ENCODE data around the gene PTH1R. TPM values are rescaled to one million over a fixed set of nuclear protein-coding genes. Genes with fewer than 3 reads are reported as not detected.

The PTH1R gene
- total RNA-seq, 1 donor from 2014 or later = 5.7 TPM

DNA sequence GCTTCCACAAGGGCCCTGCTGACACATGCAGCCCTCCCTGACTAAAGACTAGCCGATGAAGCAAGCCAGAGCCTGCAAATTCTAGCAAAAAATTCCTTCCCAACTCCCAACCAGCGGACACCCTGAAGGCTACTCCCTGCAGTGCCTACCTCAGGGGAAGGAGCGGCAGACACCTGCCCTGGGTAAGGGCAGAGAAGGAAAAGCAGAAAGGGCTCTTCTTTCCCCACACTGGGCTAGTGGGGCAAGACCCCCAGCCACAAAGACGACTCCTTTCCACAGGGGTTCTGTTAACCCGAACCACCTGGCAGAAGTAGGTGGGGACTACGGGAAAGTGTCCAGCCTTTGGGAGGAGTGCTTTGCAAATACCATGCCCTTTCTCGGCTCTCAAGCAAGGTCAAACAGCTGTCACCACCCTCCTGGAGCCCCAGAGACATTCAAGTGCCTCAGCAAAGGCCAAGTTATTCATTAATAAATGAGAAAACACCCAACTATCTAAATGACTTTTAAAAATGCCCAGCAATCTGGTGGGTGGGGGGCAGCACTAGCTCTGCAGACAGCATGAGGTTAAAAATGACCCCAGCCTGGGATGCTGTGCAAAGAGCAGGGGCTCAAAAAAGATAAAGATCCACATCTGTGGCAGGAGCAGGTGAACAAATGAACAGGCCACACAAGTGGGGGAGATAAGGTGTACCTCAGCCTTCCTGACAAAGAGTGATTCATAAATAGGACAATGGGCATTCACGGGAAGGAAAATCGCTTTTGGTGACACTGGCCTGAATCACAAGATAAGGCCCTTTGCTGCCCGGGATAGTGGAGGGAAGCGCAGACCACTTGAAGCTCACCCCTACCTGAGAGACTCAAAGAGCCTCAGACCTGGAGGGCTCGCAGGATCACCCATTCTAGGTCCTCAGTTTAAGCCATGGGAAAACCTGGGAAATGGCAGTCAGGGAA, 66.0 kb downstream of the PTH1R start:
- no peak for DNase-seq (ENCODE audit: low read depth)

DNA sequence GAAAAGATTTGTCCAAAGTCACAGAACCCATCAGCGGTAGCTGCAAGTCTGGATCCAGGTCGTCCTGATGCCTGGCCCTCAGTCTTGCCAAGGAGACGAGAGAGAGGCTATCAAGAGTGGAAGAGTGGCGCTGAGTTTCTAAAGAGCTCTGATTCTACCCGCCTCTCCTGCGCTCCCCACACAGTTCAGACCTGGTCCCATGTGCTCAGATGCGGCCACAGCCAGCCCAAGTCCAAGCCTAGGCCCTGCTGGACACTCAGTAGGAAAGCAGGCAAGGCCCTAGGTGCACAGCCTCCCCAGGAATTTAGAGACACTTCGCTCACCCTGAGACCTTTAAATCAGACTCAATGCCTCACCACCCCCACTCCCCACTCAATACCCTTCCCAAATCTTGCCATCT, 66.7 kb downstream of the PTH1R start:
- no peak for DNase-seq (ENCODE audit: low read depth)

GRCh38 chr3:46946416-46946815, 68.9 kb downstream of the PTH1R start:
- no peak for DNase-seq (ENCODE audit: low read depth)

DNA sequence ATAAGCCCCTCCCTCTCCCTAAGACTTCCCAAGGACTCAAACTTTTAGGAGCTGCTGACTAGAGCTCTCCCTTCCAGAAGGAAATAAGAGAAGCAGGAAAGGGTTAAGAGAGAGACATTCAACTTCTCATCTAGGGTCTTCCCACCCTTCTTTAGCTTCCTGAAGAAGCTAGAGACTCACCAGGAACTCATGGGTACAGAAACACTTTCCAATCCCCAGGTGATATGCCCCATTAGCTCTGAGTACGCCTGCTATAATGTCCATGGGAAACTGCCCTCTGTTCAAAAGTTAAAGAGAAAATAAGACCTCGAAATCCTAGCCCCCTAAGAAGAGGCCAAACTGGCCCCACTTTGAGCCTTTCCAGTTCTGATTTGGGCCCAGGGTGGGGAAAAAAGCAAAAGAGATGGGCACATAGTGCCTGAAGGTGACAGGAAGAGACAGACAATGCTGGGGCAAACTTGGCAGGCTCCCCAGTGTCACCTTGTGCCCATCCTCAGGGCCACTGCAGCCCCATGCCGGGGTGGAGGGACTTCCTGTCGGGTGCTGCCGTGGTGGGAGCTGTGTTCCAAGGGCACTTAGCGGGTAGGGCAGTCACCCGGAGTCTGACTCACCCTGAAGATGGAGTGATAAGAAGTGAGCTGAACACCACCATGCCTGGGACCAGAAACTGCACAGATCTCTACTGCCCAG, 69.5 kb downstream of the PTH1R start:
- DNase-seq (ENCODE audit: low read depth) = no peak

DNA sequence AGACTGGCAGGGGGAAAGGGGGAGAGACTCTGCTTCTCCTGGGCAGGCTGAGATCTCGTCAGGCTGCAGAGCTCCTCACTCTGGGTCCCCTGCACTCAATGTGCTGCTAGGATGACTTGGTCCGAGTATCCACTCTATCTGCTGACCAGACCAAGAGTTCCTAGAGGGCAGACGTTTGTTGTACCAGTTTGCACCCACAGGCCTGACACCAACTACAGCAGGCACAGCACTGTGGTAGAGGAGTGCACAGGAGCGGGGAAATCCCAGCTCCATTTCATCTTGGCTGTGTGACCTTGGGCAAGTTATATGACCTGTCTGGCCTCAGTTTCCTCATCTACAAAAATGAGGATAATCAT, 70.0 kb downstream of the PTH1R start:
- DNase-seq (ENCODE audit: low read depth) = no peak

GRCh38 chr3:46947981-46948791, 70.7 kb downstream of the PTH1R start:
- peak; percentile 78 for DNase-seq (ENCODE audit: low read depth)

DNA sequence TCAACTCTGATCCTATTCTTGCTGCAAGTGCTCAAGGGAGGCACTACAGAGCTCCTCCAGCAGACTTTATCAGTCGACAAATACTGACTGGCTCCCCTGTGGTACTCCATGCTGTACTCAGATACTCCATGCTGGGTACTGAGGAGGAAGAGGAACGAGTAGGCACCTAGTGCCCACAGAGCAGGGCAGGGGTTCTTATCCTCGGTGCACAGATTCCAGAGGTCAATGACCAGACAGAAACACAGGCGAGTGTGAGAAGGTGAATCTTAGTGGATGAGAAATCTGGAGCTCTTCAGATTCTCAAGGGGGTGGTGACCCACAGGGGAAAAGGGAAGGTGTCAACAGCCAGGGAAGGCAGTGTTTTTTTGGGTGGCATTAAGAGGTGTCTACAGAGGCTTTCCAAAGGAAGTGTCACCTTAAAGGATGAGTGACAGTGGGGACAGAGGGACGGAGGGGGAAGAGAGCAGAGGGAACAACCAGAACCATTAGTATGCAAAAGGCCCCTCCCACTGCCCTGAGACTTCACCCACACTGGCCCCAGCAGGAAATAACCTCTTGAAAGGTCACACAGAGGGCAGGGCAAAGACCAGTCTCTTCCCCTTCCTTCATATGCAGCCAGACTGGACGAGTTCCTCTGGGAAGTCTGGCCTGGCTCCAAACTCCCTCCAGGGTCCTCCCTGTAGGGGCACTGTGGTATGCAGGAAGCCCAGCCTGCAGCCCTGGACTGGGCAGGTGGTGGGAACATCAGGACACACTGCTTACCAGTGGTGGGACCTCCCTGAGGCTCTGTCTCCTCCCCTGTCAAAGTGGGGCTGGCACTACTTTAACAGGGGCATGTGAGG, 71.5 kb downstream of the PTH1R start:
- no peak for DNase-seq (ENCODE audit: low read depth)

DNA sequence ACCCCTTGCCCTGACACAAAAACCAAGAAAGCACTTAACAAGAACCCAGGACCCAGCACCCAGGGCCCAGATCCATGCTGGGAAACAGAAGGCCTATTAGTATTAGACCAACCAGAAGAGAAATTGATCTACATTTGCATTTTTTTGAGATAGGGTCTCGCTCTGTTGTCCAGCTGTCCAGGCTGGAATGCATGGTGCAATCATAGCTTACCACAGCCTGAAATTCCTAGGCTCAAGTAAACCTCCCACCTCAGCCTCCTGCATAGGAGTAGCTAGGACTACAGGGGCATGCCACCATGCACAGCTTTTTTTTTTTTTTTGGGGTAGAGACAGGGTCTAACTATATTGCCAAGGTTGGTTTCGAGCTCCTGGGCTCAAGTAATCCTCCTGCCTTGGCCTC, 72.7 kb downstream of the PTH1R start:
- no peak for DNase-seq (ENCODE audit: low read depth)

GRCh38 chr3:46950650-46951241, 73.2 kb downstream of the PTH1R start:
- DNase-seq (ENCODE audit: low read depth) = no peak

- no peak for DNase-seq (ENCODE audit: low read depth)
These were observed 75.3 kb downstream of the PTH1R start for GRCh38 chr3:46952813-46953212.

Other genes starting within 250 kb of the PTH1R start
- gene ALS2CL, start 184.0 kb upstream of the PTH1R start, total RNA-seq = 15.0 and 19.6 TPM in 2 replicates
- 0.42 and 0.43 TPM in 2 replicates for gene TMIE, start 176.3 kb upstream of the PTH1R start, total RNA-seq
- 0.45 and 0.68 TPM in 2 replicates for gene PRSS50, start 159.9 kb upstream of the PTH1R start, total RNA-seq
- gene MYL3, start 14.3 kb upstream of the PTH1R start, total RNA-seq = 4.5 and 7.8 TPM in 2 replicates
- gene CCDC12, start 99.0 kb downstream of the PTH1R start, total RNA-seq = 20.9 and 22.6 TPM in 2 replicates
- gene NBEAL2, start 101.9 kb downstream of the PTH1R start, total RNA-seq = 2.3 and 4.4 TPM in 2 replicates

Data from myocyte (in vitro differentiated cells).